Measurements from ENCODE around the gene F7.

The F7 gene

GRCh38 chr13:113138792-113139551 lies 33.4 kb downstream of the F7 start:
- DNase-seq (ENCODE audit: low read depth in 3 of 3) = no peak

GRCh38 chr13:113139577-113139976 lies 34.0 kb downstream of the F7 start:
- no peak for DNase-seq (ENCODE audit: low read depth in 3 of 3)

GRCh38 chr13:113140677-113141600 lies 35.3 kb downstream of the F7 start:
- DNase-seq (ENCODE audit: low read depth in 3 of 3) = no peak

GRCh38 chr13:113141601-113141970 lies 36.0 kb downstream of the F7 start:
- no peak for DNase-seq (ENCODE audit: low read depth in 3 of 3)

- DNase-seq (ENCODE audit: low read depth in 3 of 3) = no peak
These were observed 37.3 kb downstream of the F7 start for GRCh38 chr13:113142876-113143275.

GRCh38 chr13:113143466-113144254 lies 38.1 kb downstream of the F7 start:
- no peak for DNase-seq (ENCODE audit: low read depth in 3 of 3)

- no peak for DNase-seq (ENCODE audit: low read depth in 3 of 3)
These were observed 38.7 kb downstream of the F7 start for GRCh38 chr13:113144255-113144629.

- DNase-seq (ENCODE audit: low read depth in 3 of 3) = peak in 1 of 3 experiments; percentile 64
These were observed 39.9 kb downstream of the F7 start for GRCh38 chr13:113145496-113145895.

- no peak for DNase-seq (ENCODE audit: low read depth in 3 of 3)
These were observed 40.5 kb downstream of the F7 start for GRCh38 chr13:113145911-113146598.

- no peak for DNase-seq (ENCODE audit: low read depth in 3 of 3)
These were observed 41.2 kb downstream of the F7 start for GRCh38 chr13:113146750-113147149.

- DNase-seq (ENCODE audit: low read depth in 3 of 3) = no peak
These were observed 41.6 kb downstream of the F7 start for GRCh38 chr13:113147206-113147605.

GRCh38 chr13:113148407-113148806 lies 42.8 kb downstream of the F7 start:
- no peak for DNase-seq (ENCODE audit: low read depth in 3 of 3)

- no peak for DNase-seq (ENCODE audit: low read depth in 3 of 3)
These were observed 43.4 kb downstream of the F7 start for GRCh38 chr13:113148940-113149503.

GRCh38 chr13:113149711-113150549 lies 44.3 kb downstream of the F7 start:
- no peak for DNase-seq (ENCODE audit: low read depth in 3 of 3)

- no peak for DNase-seq (ENCODE audit: low read depth in 3 of 3)
These were observed 45.2 kb downstream of the F7 start for GRCh38 chr13:113150550-113151365.

- DNase-seq (ENCODE audit: low read depth in 3 of 3) = no peak
These were observed 46.4 kb downstream of the F7 start for GRCh38 chr13:113151745-113152690.

GRCh38 chr13:113152691-113152983 lies 47.0 kb downstream of the F7 start:
- DNase-seq (ENCODE audit: low read depth in 3 of 3) = no peak

GRCh38 chr13:113152984-113153809 lies 47.6 kb downstream of the F7 start:
- no peak for DNase-seq (ENCODE audit: low read depth in 3 of 3)

All from stimulated activated CD4-positive, alpha-beta T cell treated with anti-CD3 and anti-CD28 coated beads, TNF-alpha, amount 100 ng/mL, for 24 hours (primary cell).